Activated CD4-positive, alpha-beta T cell treated with anti-CD3 and anti-CD28 coated beads, Interleukin-2, amount 50 U/mL, for 24 hours (primary cell): ENCODE measurements around the gene MOXD1.

Experiments
- DNase-seq, 2 donors: peaks; one replicate each; pipeline ENCODE4 v3.0.0-alpha.2; 2020; ENCODE audit warnings: low read depth in 1 of 2, low spot score in 1 of 2

The MOXD1 gene

DNA sequence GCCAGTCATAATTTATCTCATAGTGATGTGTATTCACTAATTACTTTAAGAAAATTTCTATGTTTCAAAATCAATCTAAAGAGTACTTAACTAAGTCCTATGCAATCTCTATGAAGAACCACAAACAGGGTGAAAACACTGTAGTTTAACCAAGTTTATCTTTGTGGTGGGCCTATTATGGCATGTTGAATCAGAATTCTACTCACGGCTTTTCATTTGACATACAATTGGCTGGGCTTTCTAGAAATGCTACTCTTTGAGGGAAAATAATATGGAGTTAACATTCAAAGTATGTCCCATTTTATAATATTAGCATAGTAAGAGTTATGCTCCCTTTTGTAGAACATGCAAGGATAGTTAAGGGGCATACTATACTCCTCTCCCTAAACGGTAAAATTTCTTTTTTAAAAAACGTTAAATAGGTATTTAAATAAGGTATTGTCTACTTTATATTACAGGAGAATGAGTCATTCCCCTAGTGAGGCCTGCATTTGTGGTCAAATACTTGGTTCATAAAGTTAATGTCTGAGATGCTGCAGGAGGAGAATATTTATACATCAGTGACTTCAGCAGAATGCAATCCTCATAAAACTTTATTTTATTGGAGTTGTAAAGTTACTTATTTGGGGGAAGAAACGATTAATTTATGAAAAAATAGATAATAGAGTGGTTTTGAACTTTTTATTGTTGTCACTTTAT, 1.8 kb downstream of the MOXD1 start:
- no peak for DNase-seq

GRCh38 chr6:132395015-132395597, 6.2 kb downstream of the MOXD1 start:
- DNase-seq: no peak

- no peak for DNase-seq
Measured at GRCh38 chr6:132392792-132393191, 8.5 kb downstream of the MOXD1 start.

DNA sequence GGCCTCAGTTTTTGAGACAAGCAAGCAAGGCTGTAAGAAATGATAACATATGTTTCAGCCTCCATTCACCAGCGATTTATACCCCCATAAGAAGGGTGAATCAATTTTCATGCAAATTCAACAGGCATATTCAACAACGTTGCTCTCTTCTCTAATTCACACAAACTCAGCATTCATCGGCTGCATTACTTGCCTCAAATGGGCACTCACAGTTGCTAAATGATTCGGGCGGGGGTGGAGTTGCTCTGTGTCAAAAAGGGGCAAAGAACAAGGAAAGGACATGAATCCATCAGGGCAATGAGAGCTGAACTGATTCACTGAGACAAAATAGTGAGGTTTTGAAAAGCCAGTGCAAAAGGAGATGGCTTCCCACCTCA, 9.0 kb downstream of the MOXD1 start:
- no peak for DNase-seq

DNA sequence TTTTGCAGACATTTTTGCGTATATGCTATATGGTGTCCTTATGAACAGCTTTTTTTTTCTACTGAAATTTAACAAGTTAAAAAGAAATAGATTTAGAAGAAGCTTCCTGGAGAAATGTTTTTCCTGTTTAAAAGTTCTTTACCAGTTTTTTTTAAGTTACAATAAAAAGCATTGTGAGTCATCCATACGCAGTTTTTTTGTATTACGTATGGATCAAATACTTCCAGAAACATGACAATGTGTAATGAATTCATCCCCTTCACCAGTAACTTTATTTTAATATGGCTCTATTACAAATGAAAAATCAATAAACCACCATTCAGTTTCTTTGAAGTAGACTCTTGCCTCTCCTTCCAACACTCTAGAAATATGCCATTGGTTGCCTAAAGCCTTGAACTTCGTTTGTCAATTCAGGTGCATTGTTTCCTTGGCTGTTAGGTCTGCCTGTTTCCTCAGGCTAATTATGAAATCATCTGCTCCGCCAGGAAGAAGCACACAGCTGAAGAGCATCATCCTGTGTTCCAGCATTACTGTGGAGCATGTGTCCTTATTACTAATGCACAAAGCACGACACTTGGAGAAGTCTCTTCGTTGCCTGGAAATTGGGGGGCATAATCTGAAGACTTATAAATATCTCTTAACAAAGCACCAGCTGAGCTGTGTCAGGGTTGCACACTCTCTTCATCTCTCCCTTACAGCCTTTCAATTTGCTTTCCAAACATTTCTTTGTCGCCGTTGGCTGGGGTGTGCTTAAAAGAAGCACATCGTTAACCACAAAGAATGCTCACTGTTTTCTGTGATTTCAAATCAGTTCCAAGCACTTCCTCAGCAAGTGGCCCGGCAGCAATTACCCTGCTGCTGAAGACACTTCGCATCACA, 9.6 kb downstream of the MOXD1 start:
- no peak for DNase-seq

GRCh38 chr6:132390451-132390850, 10.8 kb downstream of the MOXD1 start:
- DNase-seq: no peak

DNA sequence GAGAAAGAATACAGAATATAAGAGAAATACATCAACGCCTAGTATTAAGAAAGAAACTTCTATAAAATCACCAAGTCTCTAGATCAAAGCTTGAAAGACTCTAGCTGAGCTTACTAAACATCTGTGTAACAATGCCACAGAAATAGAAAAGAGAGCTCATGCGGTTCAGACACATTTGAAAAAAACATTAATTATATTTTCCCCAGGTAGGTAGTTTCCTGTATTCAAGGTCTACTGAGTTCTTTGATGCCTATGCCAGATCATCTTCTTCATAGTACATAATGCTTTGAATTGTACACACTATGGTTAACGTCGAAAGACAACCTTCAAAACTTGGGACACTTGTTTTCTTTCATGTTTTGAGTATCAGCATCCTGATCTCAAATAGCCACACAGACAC, 11.3 kb downstream of the MOXD1 start:
- DNase-seq: no peak

DNA sequence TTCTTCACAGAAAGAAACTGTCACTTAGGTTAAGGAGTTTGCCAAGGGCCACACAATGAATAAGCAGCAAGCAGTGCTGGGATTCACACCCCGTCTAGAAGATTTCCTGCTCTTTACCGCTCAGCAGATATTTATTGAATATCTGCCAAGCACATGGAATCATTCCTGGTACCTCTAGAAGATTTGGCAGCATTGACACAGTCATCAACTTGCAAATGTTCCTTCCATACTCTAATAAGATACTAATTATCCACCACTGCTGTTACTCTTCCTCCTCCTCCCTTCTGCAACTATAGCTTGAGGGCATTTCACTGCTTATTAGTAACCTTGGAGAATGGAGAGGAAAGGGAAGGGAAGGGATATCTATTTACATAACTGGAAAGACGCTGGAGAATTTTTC, 13.0 kb downstream of the MOXD1 start:
- no peak for DNase-seq

- no peak for DNase-seq
Measured at GRCh38 chr6:132382630-132383175, 18.6 kb downstream of the MOXD1 start.

DNA sequence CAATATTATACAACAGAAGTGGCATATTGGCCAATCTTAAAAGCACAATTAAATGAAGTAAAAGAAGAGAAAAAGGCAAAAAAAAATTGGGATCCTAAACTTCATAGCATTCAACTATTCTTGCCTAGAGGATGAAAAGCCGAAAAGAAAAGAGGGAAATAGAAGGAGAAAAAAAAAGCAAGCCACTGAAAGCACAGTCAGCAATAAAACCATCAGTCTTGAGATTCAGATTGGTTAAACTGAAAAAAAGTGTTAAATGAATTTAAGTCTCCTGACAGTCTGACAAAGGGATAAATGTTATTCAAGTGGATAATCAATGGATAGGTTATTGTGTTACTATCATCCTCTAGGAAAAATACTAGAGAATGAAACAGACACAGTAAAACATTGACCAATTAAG, 19.9 kb downstream of the MOXD1 start:
- no peak for DNase-seq

DNA sequence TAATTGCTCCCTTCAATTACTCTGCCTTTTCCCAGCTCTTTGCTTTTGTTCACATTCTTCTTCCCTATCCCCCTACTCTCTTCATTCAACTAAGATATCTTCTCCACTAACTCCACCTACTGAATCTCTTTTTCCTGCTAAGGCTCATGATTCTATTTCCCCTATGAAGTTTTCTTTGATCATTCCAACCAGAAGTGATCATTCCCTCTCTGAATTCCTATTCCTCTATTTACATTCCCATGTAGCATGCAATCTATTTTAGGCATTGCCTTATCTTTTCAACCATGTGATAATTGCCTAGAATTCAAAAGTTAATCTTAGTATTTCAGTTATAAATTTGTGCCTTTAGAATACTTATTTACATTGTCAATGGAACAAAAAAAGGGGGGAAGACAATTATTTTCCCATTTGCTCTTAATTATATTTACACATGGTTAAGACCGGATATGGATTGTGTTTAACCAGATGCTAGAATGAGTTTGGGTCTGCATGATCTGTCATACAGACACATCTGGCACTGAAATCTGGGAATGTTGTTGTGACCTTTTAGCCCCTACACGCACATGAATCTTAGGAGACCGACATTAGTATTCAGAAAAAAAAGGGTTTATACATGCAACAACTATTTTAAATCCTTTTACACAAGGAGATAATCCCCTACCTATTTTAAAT, 20.8 kb downstream of the MOXD1 start:
- no peak for DNase-seq

GRCh38 chr6:132369526-132369925, 31.7 kb downstream of the MOXD1 start:
- DNase-seq: no peak

DNA sequence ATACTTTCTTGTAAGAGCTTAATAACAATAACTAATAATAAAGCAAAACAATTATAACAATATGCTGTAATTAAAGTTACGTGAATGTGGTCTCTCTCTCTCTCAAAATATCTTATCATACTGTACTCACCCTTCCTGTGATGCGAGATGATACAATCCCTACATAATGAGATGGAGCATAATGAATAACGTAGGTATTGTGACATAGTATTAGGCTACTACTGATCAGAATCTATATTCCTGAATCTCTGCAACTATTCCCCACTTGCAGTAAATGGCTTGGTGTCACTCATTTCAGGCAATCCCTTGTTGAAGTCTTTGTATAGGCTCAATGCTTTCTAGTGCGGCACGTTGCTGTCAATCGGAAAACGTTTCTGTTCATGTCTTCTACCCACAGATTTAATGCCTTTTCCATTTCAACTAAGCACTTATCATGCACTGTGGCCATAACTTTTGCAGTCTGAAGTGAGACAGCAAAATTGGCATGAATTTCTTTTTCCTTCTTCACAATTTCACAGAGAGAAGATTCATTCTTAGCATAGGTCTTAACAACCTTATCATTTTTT, 32.3 kb downstream of the MOXD1 start:
- no peak for DNase-seq

GRCh38 chr6:132365281-132365907, 35.9 kb downstream of the MOXD1 start:
- no peak for DNase-seq

DNA sequence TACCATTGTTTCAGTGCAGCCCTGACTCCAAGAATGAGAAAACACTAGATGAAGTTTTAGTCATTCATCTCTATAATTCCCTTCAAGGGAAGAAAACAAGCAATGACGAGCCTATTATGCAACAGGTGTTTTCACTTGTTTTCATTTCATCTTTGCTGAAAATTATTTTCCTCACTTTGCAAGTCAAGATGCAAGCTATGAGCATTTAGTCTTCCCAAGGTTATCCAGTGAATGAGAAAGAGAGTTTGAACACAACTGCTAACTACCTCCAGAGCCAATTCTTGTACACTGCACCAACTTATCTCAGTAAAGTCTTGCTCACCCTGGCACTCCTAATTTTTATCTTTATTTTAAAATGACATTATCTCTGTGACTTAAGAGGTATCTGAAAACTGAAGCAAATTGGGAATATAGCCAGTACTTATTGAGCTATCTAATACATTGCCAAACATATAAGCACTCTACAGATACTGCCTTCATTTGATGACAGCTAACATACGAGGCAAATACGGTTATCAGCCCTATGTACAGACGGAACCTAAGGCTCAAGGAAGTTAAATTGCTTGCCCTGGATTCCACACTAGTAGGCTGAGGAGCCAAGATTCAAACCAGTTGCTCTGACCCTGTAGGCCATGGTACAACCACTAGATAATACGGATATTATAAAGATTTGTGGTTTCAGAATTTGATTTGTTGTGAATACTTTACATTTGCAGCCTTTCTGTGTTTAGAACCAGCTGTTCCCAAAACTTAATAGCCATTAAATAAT, 36.8 kb downstream of the MOXD1 start:
- no peak for DNase-seq

DNA sequence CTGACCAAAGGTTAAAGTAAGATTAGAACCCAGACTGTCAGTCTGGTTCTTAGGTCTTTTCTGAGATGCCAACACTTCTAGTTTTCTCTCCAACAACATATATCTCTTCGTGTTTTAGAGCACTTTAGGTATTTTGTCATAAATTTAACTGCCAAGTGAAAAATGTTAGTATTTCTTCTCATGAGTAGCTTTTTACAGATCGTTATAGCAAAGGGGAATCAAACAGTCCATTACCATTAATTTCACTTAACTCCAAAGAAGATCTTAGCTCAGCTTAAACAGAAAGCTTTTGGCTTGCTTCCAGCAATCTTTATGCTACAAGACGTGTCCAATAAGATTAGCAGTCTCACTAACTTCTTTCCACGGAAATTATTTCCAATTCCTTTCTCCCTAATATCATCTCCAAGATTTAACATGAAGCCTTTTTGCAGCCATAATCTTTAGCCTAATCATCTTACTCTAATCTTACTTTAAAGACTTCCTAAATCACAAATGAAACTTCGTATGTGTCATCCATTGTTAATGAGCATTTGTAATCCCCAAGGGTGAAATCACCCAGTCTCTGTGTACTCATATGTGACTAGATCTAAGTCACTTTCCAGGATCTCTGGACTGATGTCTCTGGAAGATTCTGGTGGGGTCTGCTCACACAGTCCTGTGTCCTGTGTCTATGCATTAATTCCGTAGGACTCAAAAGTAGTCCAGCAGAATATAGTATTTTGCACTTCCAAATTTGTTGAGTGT, 38.7 kb downstream of the MOXD1 start:
- DNase-seq: no peak

DNA sequence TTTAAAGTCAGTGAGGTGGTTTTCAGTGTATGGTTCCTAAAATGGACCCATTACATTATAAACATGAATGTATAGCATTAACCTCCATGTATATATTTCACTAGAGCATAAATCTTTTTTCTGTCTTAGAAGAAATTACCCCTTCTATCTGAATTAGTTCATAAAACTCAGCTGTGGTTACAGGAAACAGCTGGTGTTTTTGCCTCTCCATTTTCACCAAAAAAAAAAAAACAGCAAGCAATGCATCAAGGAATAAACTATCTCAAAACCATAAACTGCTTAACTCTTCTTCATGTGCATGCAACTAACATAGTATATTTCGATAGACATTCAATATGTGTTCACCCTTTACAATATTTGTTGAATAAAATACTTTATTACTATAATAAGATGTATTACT, 40.2 kb downstream of the MOXD1 start:
- DNase-seq: no peak

- no peak for DNase-seq
Measured at GRCh38 chr6:132359886-132360285, 41.4 kb downstream of the MOXD1 start.

- DNase-seq: no peak
Measured at GRCh38 chr6:132357120-132357519, 44.2 kb downstream of the MOXD1 start.
